ENCODE results near the gene WIPI1. TPM values are rescaled to one million over a fixed set of nuclear protein-coding genes. Genes with fewer than 3 reads are reported as not detected.

The WIPI1 gene
- total RNA-seq, 4 donors from 2014 or later = 62.6 to 313 (median 97.1) TPM

DNA sequence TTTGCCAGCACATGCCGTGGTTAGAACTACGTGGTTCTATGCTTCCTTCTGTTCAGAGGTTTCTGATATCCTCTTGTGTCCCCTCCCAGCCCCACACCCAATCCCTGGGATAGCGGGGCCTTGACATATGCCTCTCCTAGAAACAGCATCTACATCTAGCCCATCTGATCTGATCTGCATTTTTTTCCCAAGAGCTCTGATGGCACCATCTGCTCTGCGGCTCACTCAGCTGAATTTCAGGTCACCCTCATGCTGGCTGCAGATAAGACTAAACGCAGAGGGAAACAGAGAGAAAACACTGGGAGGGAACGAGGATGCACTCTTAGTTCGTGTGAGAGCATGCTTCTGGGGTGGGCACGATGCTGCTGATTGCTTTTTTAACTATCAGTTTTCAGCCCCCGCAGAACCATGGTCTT is 10.7 kb downstream of the WIPI1 start:
- Histone ChIP-seq H3K36me3 (peaks cover 0 to 48% (median 22%) of the 10 kb centered on the region in 4 donors), H3K27ac (no peak overlapping the region), H3K9me3 (no peaks in the 10 kb centered on the region), H3K4me1 (peaks cover 0 to 15% (median 10%) of the 10 kb centered on the region in 4 donors), H3K4me3 (no peak overlapping the region), H3K27me3 (no peaks in the 10 kb centered on the region)
- in situ Hi-C loops (cut with MboI; ENCODE audit: low pct_ligation_motif_present in 1 of 4, low pct_unique_long_range_greater_than_20kb in 1 of 4, low sequenced_read_pairs in 3 of 4) (no loop called here), intact Hi-C loops (cut with DNase I; ENCODE audit: low total_unique reads) (no loop called here)
- TF ChIP-seq, protein P1, sequence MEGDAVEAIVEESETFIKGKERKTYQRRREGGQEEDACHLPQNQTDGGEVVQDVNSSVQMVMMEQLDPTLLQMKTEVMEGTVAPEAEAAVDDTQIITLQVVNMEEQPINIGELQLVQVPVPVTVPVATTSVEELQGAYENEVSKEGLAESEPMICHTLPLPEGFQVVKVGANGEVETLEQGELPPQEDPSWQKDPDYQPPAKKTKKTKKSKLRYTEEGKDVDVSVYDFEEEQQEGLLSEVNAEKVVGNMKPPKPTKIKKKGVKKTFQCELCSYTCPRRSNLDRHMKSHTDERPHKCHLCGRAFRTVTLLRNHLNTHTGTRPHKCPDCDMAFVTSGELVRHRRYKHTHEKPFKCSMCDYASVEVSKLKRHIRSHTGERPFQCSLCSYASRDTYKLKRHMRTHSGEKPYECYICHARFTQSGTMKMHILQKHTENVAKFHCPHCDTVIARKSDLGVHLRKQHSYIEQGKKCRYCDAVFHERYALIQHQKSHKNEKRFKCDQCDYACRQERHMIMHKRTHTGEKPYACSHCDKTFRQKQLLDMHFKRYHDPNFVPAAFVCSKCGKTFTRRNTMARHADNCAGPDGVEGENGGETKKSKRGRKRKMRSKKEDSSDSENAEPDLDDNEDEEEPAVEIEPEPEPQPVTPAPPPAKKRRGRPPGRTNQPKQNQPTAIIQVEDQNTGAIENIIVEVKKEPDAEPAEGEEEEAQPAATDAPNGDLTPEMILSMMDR (IDR thresholded peaks at IDR 0.05) = no peak
- TF ChIP-seq POLR2A (IDR thresholded peaks at IDR 0.05) (no peak), EP300 (IDR thresholded peaks at IDR 0.05; ENCODE audit: low read depth) (no peak), POLR2AphosphoS5 (IDR thresholded peaks at IDR 0.05) (no peak)
- 80 to 90% methylated on average over 2 to 9 of the region's 9 CpGs for WGBS, 2 donors (ENCODE audit: low coverage in 1 of 2)
- DNase-seq = no peak

DNA sequence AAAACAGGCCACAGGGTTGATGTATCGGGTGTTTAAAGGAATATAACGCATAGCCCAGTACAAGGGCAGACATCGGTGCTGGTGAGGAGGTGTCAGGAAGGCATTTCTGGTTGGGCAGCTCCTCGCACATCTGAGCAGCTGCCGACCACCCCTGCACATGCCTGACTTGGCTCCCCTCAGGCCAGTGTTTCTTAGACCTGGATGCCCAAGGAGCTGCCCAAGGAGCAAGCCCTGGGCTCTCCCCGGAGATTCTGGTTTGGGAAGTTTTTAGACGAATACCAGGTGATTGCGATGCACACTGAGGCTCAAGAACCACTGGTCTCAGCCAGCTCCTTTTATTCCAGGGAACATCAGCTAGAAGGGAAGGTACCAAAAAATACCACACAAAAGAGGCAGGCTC is 11.6 kb downstream of the WIPI1 start:
- no peaks in the 10 kb centered on the region for H3K27me3 ChIP-seq
- peaks cover 0 to 15% (median 6%) of the 10 kb centered on the region in 4 donors for H3K4me1 ChIP-seq
- H3K36me3 ChIP-seq = peaks cover 0 to 48% (median 22%) of the 10 kb centered on the region in 4 donors
- in situ Hi-C loops (cut with MboI; ENCODE audit: low pct_ligation_motif_present in 1 of 4, low pct_unique_long_range_greater_than_20kb in 1 of 4, low sequenced_read_pairs in 3 of 4) (no loop called here), intact Hi-C loops (cut with DNase I; ENCODE audit: low total_unique reads) (no loop called here)
- H3K4me3 ChIP-seq = no peak overlapping the region
- 93 to 100% methylated on average over 2 to 8 of the region's 8 CpGs for WGBS, 2 donors (ENCODE audit: low coverage in 1 of 2)
- H3K27ac ChIP-seq = no peak overlapping the region
- no peaks in the 10 kb centered on the region for H3K9me3 ChIP-seq
- TF ChIP-seq EP300 (IDR thresholded peaks at IDR 0.05; ENCODE audit: low read depth) = no peak
- TF ChIP-seq, protein P1 (IDR thresholded peaks at IDR 0.05) = no peak
- TF ChIP-seq POLR2AphosphoS5 (IDR thresholded peaks at IDR 0.05) = no peak
- no peak for TF ChIP-seq POLR2A (IDR thresholded peaks at IDR 0.05)
- no peak for DNase-seq

DNA sequence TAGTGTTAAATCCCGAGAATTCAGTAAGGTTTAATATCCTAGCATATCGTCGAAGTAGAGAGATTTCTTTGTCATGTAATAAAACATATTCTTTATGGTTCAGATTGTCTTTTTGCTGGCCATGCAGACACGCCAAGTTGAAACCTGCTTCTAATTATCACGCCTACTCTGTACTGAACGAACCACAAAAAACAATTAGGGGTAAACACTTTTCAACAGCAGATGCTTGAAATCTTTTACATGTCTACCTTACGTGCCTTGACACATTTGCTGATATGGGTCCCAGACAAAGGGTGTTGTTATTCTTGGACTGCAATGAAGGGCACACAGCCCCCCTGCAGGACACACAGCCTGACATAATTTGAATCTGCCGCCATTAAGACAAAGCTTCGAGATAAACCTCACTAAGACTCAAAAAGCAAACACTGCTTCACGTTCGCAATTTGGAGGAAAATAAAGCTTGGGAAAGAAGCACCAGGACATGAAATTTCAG is 13.3 kb downstream of the WIPI1 start:
- in situ Hi-C loops (cut with MboI; ENCODE audit: low pct_ligation_motif_present in 1 of 4, low pct_unique_long_range_greater_than_20kb in 1 of 4, low sequenced_read_pairs in 3 of 4) = no loop called here
- H3K36me3 ChIP-seq = peaks cover 0 to 33% (median 15%) of the 10 kb centered on the region in 4 donors
- TF ChIP-seq POLR2A (IDR thresholded peaks at IDR 0.05) (no peak), POLR2AphosphoS5 (IDR thresholded peaks at IDR 0.05) (no peak), EP300 (IDR thresholded peaks at IDR 0.05; ENCODE audit: low read depth) (no peak)
- TF ChIP-seq, protein P1 (IDR thresholded peaks at IDR 0.05) = no peak
- no peaks in the 10 kb centered on the region for H3K9me3 ChIP-seq
- no peak overlapping the region for H3K27ac ChIP-seq
- no peaks in the 10 kb centered on the region for H3K27me3 ChIP-seq
- no peak for DNase-seq
- no peak overlapping the region for H3K4me3 ChIP-seq
- peaks cover 0 to 16% (median 7%) of the 10 kb centered on the region in 4 donors for H3K4me1 ChIP-seq
- WGBS, 2 donors (ENCODE audit: low coverage in 1 of 2) = 89 to 90% methylated on average over 10 to 11 of the region's 11 CpGs
- intact Hi-C loops (cut with DNase I; ENCODE audit: low total_unique reads) = no loop called here

GRCh38 chr17:68441070-68441770 is 16.1 kb downstream of the WIPI1 start:
- Histone ChIP-seq H3K27me3 (no peaks in the 10 kb centered on the region), H3K4me3 (no peak overlapping the region), H3K9me3 (no peaks in the 10 kb centered on the region), H3K4me1 (peaks cover 0 to 40% (median 22%) of the 10 kb centered on the region in 4 donors), H3K27ac (no peak overlapping the region), H3K36me3 (peaks cover 0 to 9% (median 4%) of the 10 kb centered on the region in 4 donors)
- WGBS, 2 donors (ENCODE audit: low coverage in 1 of 2) = 50 to 76% methylated on average over 5 to 14 of the region's 14 CpGs
- no peak for DNase-seq
- intact Hi-C loops (cut with DNase I; ENCODE audit: low total_unique reads) = no loop called here
- TF ChIP-seq EP300 (IDR thresholded peaks at IDR 0.05; ENCODE audit: low read depth) (no peak), POLR2A (IDR thresholded peaks at IDR 0.05) (no peak), POLR2AphosphoS5 (IDR thresholded peaks at IDR 0.05) (no peak)
- TF ChIP-seq, protein P1 (IDR thresholded peaks at IDR 0.05) = no peak
- in situ Hi-C loops (cut with MboI; ENCODE audit: low pct_ligation_motif_present in 1 of 4, low pct_unique_long_range_greater_than_20kb in 1 of 4, low sequenced_read_pairs in 3 of 4) = no loop called here
